SU-DHL-6 (cell line): ENCODE results near the gene HS6ST3.

ENCODE experiments used
- H2AFZ ChIP-seq: fragments of 200-600 bp; sonication (generic); 2 replicates; pipeline ENCODE4 v1.6.1; 2014; ENCODE audit warnings: low read depth, mild to moderate bottlenecking, moderate library complexity, mixed read lengths, antibody characterized with exemption, low read length; ENCODE audit not compliant: severe bottlenecking
- H3F3A ChIP-seq: fragments of 200-600 bp; shearing (Covaris generic); 2 replicates; pipeline ENCODE4 v1.6.0; 2016; ENCODE audit warnings: antibody characterized with exemption, mild to moderate bottlenecking; ENCODE audit not compliant: insufficient read depth
- H3K27ac ChIP-seq: fragments of 200-600 bp; sonication (generic); 2 replicates; pipeline ENCODE4 v1.5.1; 2016; ENCODE audit warnings: low read depth, mild to moderate bottlenecking, low read length, moderate library complexity, mixed read lengths
- H3K27me3 ChIP-seq: fragments of 200-600 bp; sonication (generic), shearing (Covaris generic); 2 replicates; pipeline ENCODE4 v1.6.0; 2014; ENCODE audit warnings: mild to moderate bottlenecking, low read length
- H3K36me3 ChIP-seq: fragments of 200-600 bp; sonication (generic); 2 replicates; pipeline ENCODE4 v1.6.1; 2014; ENCODE audit warnings: mild to moderate bottlenecking, low read length, mixed read lengths
- H3K4me2 ChIP-seq: fragments of 300-600, 200-600 bp; shearing (Covaris generic), sonication (generic); 2 replicates; pipeline ENCODE4 v1.6.0; 2014; ENCODE audit warnings: low read length, low read depth, mild to moderate bottlenecking; ENCODE audit not compliant: poor library complexity, severe bottlenecking
- H3K4me3 ChIP-seq: fragments of 200-600 bp; sonication (generic); 2 replicates; pipeline ENCODE4 v1.5.1; 2014; ENCODE audit warnings: antibody characterized with exemption, low read length, mild to moderate bottlenecking, mixed read lengths; ENCODE audit not compliant: insufficient read depth, poor library complexity, severe bottlenecking
- H3K79me2 ChIP-seq: fragments of 200-600 bp; sonication (generic); 2 replicates; pipeline ENCODE4 v1.6.1; 2014; ENCODE audit warnings: mild to moderate bottlenecking, low read length, moderate library complexity; ENCODE audit not compliant: insufficient read depth
- H3K9ac ChIP-seq: fragments of 200-600 bp; sonication (generic); 2 replicates; pipeline ENCODE4 v1.7.0; 2014; ENCODE audit warnings: mild to moderate bottlenecking, low read length
- H3K9me2 ChIP-seq: fragments of 200-600 bp; sonication (generic); replicated peaks from 2 replicates; pipeline ENCODE4 v1.6.1; 2014; ENCODE audit warnings: low read length; ENCODE audit not compliant: insufficient read depth
- H3K9me3 ChIP-seq: fragments of 200-600 bp; sonication (generic); 2 replicates; pipeline ENCODE4 v1.6.1; 2014; ENCODE audit warnings: low read length, mixed read lengths; ENCODE audit not compliant: insufficient read depth
- H4K20me1 ChIP-seq: fragments of 200-600 bp; sonication (generic); 2 replicates; pipeline ENCODE4 v1.6.1; 2014; ENCODE audit warnings: low read depth, mild to moderate bottlenecking, antibody characterized with exemption, low read length, moderate library complexity, mixed read lengths
- EZH2phosphoT487 ChIP-seq: fragments of 200-600 bp; sonication (generic), shearing (Covaris generic); conservative IDR thresholded peaks from 2 replicates; pipeline ENCODE4 v1.6.1; 2018; ENCODE audit warnings: mild to moderate bottlenecking, antibody characterized with exemption, low read length, moderate library complexity, mixed read lengths
- TF ChIP-seq, protein P1 (sequence below): fragments of 200-600 bp; sonication (generic); IDR thresholded peaks from one replicate; pipeline ENCODE4 v1.5.1; 2017; ENCODE audit warnings: antibody characterized with exemption, mild to moderate bottlenecking, low read length, moderate library complexity; ENCODE audit not compliant: insufficient read depth, poor library complexity, severe bottlenecking

The HS6ST3 gene

DNA sequence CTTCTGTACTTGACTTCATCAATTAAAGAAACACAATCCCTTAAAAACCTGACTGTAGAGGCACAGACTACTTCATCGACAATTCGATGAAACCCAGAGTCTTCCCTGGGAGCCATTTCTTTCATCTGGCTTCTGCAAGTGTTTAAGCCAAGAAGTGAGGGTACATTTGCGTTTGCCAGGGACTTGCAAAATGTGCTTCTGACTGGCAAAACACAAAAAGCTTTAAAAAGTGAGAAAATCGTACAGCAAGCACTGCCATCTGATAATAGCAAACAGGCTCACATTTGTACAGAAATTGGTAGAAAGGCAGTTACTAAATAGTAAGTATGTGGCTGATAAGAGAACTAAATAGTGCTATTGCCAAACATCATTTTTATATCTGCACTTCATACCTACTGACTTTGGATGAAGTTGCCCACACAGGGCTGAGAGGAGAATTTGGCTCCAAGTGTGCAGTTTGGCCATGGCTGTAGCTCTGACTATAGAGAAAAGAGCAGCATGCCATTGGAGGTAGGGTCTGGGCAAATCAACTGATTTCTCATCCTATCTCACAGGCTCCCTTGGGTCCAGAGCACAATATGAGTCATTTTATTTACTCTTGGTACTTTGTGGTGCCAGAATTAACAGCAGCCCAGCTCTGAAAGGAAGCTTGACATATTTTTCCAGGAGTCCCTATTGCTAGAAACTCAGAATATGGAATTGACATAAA is 546.2 kb downstream of the HS6ST3 start:
- H3K27ac ChIP-seq = no peak overlapping the region
- H3K4me2 ChIP-seq = no peak overlapping the region
- H3K36me3 ChIP-seq = no peaks in the 10 kb centered on the region
- H2AFZ ChIP-seq = no peak overlapping the region
- H3K9me2 ChIP-seq = no peaks in the 10 kb centered on the region
- H3K79me2 ChIP-seq = no peaks in the 10 kb centered on the region
- no peaks in the 10 kb centered on the region for H3F3A ChIP-seq
- no peak overlapping the region for H3K9ac ChIP-seq
- no peaks in the 10 kb centered on the region for H3K27me3 ChIP-seq
- no peaks in the 10 kb centered on the region for H4K20me1 ChIP-seq
- no peaks in the 10 kb centered on the region for H3K9me3 ChIP-seq
- H3K4me3 ChIP-seq = no peak overlapping the region
- TF ChIP-seq, protein P1, sequence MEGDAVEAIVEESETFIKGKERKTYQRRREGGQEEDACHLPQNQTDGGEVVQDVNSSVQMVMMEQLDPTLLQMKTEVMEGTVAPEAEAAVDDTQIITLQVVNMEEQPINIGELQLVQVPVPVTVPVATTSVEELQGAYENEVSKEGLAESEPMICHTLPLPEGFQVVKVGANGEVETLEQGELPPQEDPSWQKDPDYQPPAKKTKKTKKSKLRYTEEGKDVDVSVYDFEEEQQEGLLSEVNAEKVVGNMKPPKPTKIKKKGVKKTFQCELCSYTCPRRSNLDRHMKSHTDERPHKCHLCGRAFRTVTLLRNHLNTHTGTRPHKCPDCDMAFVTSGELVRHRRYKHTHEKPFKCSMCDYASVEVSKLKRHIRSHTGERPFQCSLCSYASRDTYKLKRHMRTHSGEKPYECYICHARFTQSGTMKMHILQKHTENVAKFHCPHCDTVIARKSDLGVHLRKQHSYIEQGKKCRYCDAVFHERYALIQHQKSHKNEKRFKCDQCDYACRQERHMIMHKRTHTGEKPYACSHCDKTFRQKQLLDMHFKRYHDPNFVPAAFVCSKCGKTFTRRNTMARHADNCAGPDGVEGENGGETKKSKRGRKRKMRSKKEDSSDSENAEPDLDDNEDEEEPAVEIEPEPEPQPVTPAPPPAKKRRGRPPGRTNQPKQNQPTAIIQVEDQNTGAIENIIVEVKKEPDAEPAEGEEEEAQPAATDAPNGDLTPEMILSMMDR = no peak
- no peak for TF ChIP-seq EZH2phosphoT487

- no peaks in the 10 kb centered on the region for H4K20me1 ChIP-seq
- no peaks in the 10 kb centered on the region for H3K36me3 ChIP-seq
- H2AFZ ChIP-seq = no peak overlapping the region
- H3K79me2 ChIP-seq = no peaks in the 10 kb centered on the region
- no peaks in the 10 kb centered on the region for H3F3A ChIP-seq
- H3K4me3 ChIP-seq = no peak overlapping the region
- no peaks in the 10 kb centered on the region for H3K9me3 ChIP-seq
- no peak overlapping the region for H3K4me2 ChIP-seq
- H3K9ac ChIP-seq = no peak overlapping the region
- H3K27ac ChIP-seq = no peak overlapping the region
- no peaks in the 10 kb centered on the region for H3K9me2 ChIP-seq
- no peaks in the 10 kb centered on the region for H3K27me3 ChIP-seq
- TF ChIP-seq, protein P1 = no peak
Measured at GRCh38 chr13:96637039-96637438, 547.1 kb downstream of the HS6ST3 start.

DNA sequence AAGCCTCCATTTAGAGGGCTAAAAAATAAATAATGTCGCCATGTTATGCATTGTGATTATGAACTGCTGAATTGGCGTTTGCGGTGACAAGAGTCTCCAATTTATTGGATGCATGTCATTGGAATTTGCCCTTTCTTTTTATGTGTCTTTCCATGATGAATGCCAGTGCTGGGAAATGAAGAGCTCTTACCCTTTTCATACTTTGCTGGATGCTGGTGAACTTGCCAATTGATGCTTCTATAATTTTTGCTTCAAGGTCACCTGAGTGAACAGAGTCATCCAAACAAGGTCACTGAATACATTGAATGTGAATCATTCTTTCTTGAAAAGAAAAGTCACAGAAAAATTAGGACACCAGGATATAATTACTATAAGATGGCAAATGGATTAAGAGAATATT is 556.2 kb downstream of the HS6ST3 start:
- TF ChIP-seq, protein P1 = no peak
- no peak for TF ChIP-seq EZH2phosphoT487
- no peaks in the 10 kb centered on the region; the same call in 1 of the 2 replicates for H3K9me3 ChIP-seq
- no peaks in the 10 kb centered on the region for H3K27me3 ChIP-seq
- no peak overlapping the region for H3K27ac ChIP-seq
- H3F3A ChIP-seq = no peaks in the 10 kb centered on the region
- H3K36me3 ChIP-seq = no peaks in the 10 kb centered on the region
- no peaks in the 10 kb centered on the region for H3K9me2 ChIP-seq
- H3K4me3 ChIP-seq = no peak overlapping the region
- no peak overlapping the region for H3K9ac ChIP-seq
- H2AFZ ChIP-seq = no peak overlapping the region
- H3K4me2 ChIP-seq = no peak overlapping the region
- no peaks in the 10 kb centered on the region for H3K79me2 ChIP-seq
- H4K20me1 ChIP-seq = no peaks in the 10 kb centered on the region
